Erythroblast (primary cell): ENCODE measurements around the gene RASSF1.

Experiments used
- GATA1 ChIP-seq: IDR thresholded peaks from 2 replicates; pipeline ENCODE4 v1.6.1; 2011; ENCODE audit warnings: low read depth, mild to moderate bottlenecking, control low read depth, low read length, moderate library complexity
- POLR2A ChIP-seq: IDR thresholded peaks from 2 replicates; pipeline ENCODE4 v1.6.1; 2011; ENCODE audit warnings: mild to moderate bottlenecking, low read length

DNA sequence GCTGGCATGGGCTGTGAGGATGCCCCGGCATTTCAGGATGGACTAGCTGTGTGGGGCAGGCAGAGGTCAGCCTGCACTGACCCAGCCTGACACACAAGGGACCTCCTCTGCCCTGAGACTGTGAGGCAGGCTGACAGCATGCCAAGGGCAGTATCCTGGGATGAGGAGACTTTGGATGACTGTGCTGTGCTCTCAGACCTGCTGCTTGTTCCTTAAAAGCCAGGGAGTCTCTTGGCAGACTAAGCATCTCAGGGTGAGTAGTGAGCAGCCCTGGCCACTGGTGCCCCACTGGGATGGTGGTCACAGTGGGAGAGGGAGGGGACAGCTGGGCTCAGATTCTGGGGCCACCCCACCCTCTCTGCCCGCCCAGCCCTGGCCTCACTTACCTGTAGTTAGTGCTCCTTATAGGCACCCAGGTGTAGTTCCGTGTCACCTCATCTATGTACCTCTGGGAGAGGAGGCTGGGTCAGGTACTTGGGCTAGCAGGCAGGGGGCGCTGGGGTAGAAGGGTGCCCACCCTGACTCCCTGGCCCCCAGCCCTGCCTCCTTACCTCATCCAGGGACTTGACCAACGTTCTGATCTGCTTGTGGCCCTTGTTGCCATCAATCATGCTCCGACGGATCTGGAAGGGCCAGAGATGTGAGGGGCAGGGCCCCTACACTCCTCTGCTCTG lies 34.8 kb upstream of the RASSF1 start:
- no peak for TF ChIP-seq POLR2A
- no peak for TF ChIP-seq GATA1
